ENCODE measurements around the gene ELF1. TPM values are rescaled to one million over a fixed set of nuclear protein-coding genes. Genes with fewer than 3 reads are reported as not detected.

The ELF1 gene
- total and polyA plus RNA-seq, 2 of the 8 experiments (the other 6 are each of a cell fraction or from before 2014, with no cell fraction given), result 5.6 to 18.2 TPM

GRCh38 chr13:40999416-40999815 is 19.7 kb downstream of the ELF1 start:
- POLR2A ChIA-PET (ENCODE audit: partially characterized antibody), result no interaction called here
- no peak for FAIRE-seq
- H3K4me2 ChIP-seq (ENCODE audit: insufficient read depth in 1 of 2, low read depth in 2 of 2, low read length in 2 of 2), result no peak overlapping the region

More at GRCh38 chr13:40999416-40999815, 19.7 kb downstream of the ELF1 start:
- no peaks in the 10 kb centered on the region for H4K20me1 ChIP-seq (replicated peaks in 1 of 2; ENCODE audit: control insufficient read depth in 1 of 2, insufficient read depth in 2 of 2, low read length in 2 of 2)
- no peak overlapping the region for H2BK120ac ChIP-seq (replicated peaks; ENCODE audit: low read depth, low read length)
- no peaks in the 10 kb centered on the region for H3K9me3 ChIP-seq (ENCODE audit: insufficient read depth in 2 of 2, low read depth in 1 of 2, low read length in 1 of 2)
- H4K5ac ChIP-seq (ENCODE audit: insufficient read length, low read depth, low read length), result no peak overlapping the region
- H4K8ac ChIP-seq (ENCODE audit: extremely low read depth, insufficient read depth, low read length), result no peak overlapping the region
- H2BK20ac ChIP-seq (ENCODE audit: low read length), result no peak overlapping the region
- H3K23me2 ChIP-seq (ENCODE audit: low read depth, low read length), result no peaks in the 10 kb centered on the region
- H2BK5ac ChIP-seq (ENCODE audit: low read depth, low read length), result no peak overlapping the region
- 0 out of 8 replicates have a peak, but pooled peaks cover 0 to 2% (median 0%) of the 10 kb centered on the region in 4 experiments for H3K36me3 ChIP-seq (ENCODE audit: control insufficient read depth in 2 of 4, insufficient read depth in 4 of 4, low read length in 3 of 4)
- H3K18ac ChIP-seq (ENCODE audit: extremely low read depth, low read length), result no peak overlapping the region
- no peaks in the 10 kb centered on the region for H3K27me3 ChIP-seq (replicated peaks in 1 of 4; ENCODE audit: control insufficient read depth in 3 of 4, extremely low read depth in 1 of 4, insufficient read depth in 3 of 4, low read length in 3 of 4)
- H3K79me1 ChIP-seq (ENCODE audit: low read depth, low read length), result no peaks in the 10 kb centered on the region
- H3K9ac ChIP-seq (replicated peaks in 1 of 4; ENCODE audit: extremely low read depth in 1 of 4, low read depth in 3 of 4, low read length in 3 of 4), result no peak overlapping the region
- no peak overlapping the region for H2BK12ac ChIP-seq (ENCODE audit: low read depth, low read length)
- no peak for DNase-seq (ENCODE audit: low read depth in 1 of 2, low spot score in 2 of 2)
- H2AFZ ChIP-seq (ENCODE audit: low read length), result no peak overlapping the region
- H2AK5ac ChIP-seq (ENCODE audit: low read depth, low read length), result no peak overlapping the region
- 93% methylated on average over 3 of the region's 3 CpGs; no CpG with 5 or more reads in 1 of the 2 experiments for WGBS, 2 experiments (ENCODE audit: extremely low coverage in 1 of 2, insufficient coverage in 1 of 2, insufficient read length in 1 of 2, insufficient replicate concordance in 2 of 2, low coverage in 1 of 2, low lambda C conversion rate in 2 of 2, missing lambda C conversion rate in 1 of 2)
- TF ChIP-seq SP4 (IDR thresholded peaks at IDR 0.05; ENCODE audit: low read length) (no peak), RBBP5 (IDR thresholded peaks at IDR 0.05; ENCODE audit: borderline replicate concordance, low read depth, low read length) (no peak), KDM1A (IDR thresholded peaks at IDR 0.05; ENCODE audit: borderline replicate concordance, low read length) (no peak), RFX5 (IDR thresholded peaks at IDR 0.05; ENCODE audit: borderline replicate concordance, low read depth, low read length) (no peak), KDM4A (IDR thresholded peaks at IDR 0.05; ENCODE audit: low read depth, low read length, severe bottlenecking) (no peak), PHF8 (conservative IDR thresholded peaks at IDR 0.05; ENCODE audit: low read depth, low read length) (no peak), SIRT6 (IDR thresholded peaks at IDR 0.05; ENCODE audit: low read length) (no peak), SP2 (IDR thresholded peaks at IDR 0.05; ENCODE audit: low read length) (no peak), TEAD4 (IDR thresholded peaks at IDR 0.05; ENCODE audit: low read depth, low read length) (no peak)
- H2BK15ac ChIP-seq (ENCODE audit: low read length), result no peak overlapping the region
- CTCF ChIA-PET (ENCODE audit: partially characterized antibody), result no interaction called here
- peaks cover 0 to 3% (median 2%) of the 10 kb centered on the region in 4 experiments; a peak in 2 of 7 replicates for H3K4me1 ChIP-seq (replicated peaks in 1 of 4; ENCODE audit: control insufficient read depth in 3 of 4, insufficient read depth in 4 of 4, low read length in 3 of 4)
- H3K14ac ChIP-seq (ENCODE audit: insufficient read length), result no peak overlapping the region
- H3K27ac ChIP-seq (ENCODE audit: low read depth, low read length), result no peak overlapping the region
- H3K23ac ChIP-seq (ENCODE audit: insufficient read length), result no peak overlapping the region
- H3K79me2 ChIP-seq (ENCODE audit: control insufficient read depth in 1 of 2, insufficient read depth in 2 of 2, low read length in 2 of 2), result no peaks in the 10 kb centered on the region; a peak in 1 of 4 replicates
- no peak overlapping the region for H3K56ac ChIP-seq (replicated peaks; ENCODE audit: insufficient read length, low read depth, low read length)
- no peak overlapping the region for H3K4ac ChIP-seq (replicated peaks; ENCODE audit: insufficient read length, low read depth, low read length)
- no peak overlapping the region for H4K91ac ChIP-seq (replicated peaks; ENCODE audit: insufficient read length, low read length)
- no peak overlapping the region for H3K4me3 ChIP-seq (ENCODE audit: extremely low read depth in 1 of 4, insufficient read depth in 2 of 4, low read depth in 3 of 4, low read length in 4 of 4)
